Iris pigment epithelial cell (primary cell): Measurements from ENCODE around the gene FOSB.
"Not testable (repeated sequence)": the region's sequence is repeated elsewhere in the genome, so short reads cannot be mapped to it uniquely, and the experiment has no call there.

ENCODE experiments used
- DNase-seq: peaks from one replicate; pipeline ENCODE4 v3.0.0-alpha.2; 2011; ENCODE audit warnings: low read depth

Gene FOSB

DNA sequence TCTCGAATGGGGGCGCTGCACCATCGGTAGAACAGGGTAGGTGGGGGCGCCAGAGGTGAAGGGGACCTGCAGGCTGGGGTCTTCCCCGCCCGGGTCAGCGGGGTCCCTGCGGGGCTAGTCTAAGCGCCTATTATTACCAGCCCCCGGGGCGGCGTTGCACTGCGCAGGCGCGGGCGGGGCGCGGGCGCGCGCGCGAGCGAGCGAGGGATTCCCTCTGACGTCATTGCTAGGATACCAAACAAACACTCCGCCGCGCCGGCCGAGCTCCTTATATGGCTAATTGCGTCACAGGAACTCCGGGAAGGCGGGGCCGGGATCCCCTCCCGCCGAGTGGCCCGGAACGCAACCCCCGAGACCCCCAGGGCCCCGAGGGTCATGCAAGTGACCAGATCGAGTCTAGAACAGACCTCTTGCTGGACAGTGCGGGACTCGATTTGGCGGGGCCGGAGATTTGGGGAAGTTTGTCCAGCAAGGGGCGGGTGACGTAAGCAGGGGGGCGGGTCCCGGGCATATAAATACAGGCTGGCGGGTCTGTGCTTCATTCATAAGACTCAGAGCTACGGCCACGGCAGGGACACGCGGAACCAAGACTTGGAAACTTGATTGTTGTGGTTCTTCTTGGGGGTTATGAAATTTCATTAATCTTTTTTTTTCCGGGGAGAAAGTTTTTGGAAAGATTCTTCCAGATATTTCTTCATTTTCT, at the start of gene FOSB:
FOSB (plus strand) TSS at position 541 of the 703 bp plus-strand sequence. CDS start 591 bp downstream, outside the sequence.
- peak; percentile 89 for DNase-seq

DNA sequence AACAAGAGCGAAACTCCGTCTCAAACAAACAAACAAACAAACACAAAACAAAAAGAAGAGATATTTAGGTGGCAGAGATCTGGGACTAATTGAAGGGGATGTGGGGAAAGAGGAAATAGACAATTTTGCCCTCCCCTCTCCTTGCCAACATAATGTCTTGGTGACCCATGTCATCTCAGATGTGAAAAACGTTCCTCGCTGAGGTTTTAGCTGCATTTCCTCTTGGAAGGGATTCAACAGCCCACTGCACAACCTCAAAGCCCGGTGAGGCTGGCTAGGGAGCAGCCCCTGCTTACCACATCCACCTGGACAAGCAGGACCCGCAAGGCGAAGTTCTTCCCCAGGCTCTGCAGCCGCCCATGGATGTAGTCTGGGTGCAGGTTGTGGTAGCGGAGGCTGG, 49.0 kb upstream of the FOSB start:
- no peak for DNase-seq

DNA sequence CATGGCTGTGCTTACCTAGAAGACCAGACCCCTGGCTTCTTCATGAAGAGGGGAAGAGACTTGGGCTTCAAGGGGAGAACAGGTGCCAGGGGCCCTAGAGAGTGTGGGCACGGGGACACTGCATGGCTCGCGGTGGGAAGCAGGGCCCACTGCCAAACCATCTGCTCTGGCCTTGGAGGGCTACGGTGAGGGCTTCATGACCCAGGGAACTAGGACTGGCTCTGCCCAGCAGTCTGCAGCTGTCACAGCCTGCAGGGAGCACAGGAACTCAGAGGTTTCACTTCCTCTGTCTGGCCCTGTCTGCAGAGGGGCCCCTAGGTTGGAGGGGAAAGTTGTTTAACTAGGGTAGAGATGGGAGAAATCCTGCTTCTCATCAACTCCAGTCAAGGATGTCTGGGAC, 48.4 kb upstream of the FOSB start:
- no peak for DNase-seq

DNA sequence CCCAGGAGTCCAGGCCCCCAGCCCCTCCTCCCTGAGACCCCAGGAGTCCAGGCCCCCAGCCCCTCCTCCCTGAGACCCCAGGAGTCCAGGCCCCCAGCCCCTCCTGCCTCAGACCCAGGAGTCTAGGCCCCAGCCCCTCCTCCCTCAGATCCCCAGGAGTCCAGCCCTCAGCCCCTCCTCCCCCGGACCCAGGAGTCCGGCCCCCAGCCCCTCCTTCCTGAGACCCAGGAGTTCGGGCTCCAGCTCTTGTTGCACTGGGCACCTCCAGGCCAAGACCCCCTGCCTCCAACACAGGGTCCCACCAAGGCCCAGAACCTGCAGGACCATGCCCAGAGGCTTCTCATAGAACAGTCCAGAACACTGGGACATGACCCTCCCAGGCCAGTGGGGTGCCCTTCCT, 47.9 kb upstream of the FOSB start:
- no peak for DNase-seq

DNA sequence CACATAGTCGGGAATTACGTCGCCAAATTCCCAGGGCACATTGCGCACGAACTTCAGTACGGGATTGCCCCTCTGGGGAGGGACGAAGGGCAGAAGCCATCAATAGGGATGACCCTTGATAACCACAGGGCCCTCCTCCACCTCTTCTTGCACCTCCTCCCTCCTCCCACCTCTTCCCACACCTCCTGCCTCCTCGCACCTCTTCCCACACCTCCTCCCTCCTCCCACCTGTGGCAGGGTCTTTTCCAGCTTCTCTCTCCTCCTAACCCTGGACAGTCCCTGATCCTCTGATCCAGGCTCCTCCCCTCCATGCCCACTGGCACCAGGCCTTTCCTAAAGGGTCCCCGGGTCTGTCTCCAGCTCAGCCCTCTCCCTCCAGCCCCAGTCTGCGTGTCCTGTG, 47.4 kb upstream of the FOSB start:
- DNase-seq: no peak

DNA sequence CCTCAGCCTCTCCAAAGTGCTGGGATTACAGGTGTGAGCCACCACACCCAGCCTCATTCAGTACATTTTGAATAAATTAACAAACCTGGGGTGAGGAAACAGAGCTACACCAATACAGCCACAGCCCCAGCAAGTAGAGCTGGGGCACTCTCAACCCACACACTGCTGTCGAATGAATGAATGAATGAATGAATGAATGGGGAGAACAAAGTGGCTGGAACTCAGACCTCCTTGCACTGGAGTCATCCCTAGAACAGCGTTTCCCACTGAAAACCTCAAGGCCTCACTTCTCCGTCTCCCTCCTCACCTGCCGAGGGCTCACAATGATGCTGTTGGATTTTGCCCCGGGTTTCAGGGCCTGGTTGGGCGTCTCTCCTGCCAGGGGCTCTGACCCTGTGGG, 46.9 kb upstream of the FOSB start:
- DNase-seq: no peak

DNA sequence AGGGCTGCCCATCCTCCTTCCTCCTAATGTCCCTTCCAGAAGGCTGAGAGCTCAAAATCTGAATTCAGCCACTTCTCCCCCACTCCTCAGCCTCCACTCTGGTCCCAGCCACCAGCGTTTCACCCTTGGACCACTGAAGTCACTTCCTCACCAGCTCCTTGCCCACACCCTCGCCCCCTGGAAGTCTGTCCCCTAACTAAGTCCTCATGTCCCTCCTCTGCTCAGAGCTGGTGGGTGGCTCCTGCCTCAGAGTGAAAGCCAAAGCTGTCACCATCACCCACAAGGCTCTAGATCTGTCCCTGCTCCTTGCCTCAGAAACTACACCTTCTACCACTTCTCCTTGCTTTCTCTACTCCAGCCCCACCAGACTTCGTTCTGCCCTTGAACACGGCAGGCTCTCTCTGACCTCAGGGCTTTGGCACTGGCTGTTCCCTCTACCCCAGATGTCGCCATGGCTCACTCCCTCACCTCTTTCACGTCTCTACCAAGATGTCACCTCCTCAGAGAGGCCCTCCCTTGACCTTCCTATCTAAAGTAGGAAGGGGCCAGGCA, 45.8 kb upstream of the FOSB start:
- DNase-seq: no peak

DNA sequence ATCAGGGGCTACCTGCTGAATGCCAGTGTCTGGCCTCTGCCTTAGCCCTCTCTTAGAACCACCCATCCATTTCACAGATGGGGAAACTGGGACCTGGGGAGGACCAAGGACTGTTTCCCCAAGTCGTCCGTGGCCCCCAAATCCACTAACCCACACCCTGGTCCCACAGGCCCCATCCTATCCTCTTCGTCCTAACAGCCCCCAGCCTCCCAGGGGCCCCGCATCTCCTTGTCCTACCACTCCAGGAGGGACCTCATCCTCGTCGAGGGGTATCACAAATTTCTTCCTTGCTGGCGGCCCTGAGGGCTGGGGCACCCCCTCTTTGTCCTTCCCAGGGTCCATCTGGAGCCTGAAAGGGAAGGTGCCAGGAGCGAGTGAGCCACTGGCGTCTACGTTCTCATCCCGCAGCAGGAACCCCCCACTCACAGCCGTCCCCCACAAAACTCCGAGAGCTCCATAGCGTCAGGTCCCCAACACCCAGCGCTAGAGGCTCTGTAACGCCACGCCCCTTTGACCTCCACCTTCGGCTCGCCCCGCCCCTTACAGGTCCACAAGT, 44.7 kb upstream of the FOSB start:
- no peak for DNase-seq

DNA sequence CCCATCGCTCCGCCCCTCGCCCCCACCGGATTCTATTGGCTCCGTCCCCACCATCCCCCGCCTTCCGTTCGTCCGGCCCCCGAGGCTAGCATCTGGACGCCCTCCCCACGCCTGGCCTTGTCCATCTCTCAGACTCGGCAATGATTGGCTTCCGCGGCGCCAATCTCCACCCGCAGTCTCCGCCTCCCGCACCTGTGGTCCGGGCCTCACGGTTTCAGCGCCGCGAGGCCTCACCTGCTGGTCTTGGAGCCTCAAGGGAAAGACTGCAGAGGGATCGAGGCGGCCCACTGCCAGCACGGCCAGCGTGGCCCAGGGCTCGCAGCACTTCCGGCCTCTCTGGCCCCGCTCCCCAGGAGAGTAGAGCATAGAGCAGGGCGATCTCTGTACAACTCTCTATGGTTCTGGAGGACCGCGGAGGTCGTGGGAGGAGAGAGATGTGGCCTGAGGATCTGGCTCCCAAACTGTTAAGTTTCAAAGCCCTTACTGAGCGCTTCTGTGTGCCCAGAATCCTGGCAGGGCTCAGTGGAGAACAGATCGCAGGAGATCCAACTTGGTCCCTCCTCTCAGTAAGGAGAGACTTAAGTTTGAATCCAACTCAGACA, 44.1 kb upstream of the FOSB start, which contains the start of gene ERCC1:
ERCC1 (minus strand) TSS at position 329 of the 602 bp plus-strand sequence. CDS start 543 bp downstream, outside the sequence.
- DNase-seq: peak; percentile 97

DNA sequence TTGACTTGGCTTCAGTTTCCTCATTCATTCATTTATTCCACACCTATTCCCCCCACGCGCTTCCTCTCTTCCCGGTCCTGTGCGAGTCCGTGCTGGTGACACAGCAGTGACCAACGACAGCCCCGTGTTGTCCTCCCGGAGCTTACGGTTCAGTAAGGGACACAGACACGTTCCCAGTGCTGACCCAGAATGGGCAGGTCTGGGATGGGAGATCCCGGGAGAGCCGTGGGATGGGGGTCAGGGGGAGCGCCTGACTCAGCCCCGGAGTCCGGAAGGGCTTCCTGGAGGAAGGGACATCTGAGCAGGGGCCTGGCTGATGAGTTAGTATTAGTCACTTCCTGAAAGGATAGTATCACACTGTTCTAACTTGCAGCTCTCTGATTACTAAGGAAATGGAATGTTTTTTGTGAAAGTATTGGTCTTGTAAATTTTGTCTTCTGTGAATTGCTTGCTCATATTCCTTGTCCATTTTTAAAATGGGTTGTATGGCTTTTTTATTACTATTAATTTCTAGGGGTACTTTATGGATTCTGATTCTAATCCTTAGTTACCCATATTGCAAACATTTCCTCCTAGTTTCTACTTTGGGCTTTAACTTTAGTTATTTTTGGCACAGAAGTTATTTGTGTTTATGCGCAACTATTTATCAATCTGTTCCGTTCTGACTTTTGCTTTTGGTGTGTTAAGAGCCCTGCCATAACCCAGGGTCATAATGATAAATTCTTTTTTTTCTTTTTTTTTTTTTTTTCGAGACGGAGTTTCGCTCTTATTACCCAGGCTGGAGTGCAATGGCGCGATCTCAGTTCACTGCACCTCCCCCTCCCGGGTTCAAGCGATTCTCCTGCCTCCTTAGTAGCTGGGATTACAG, 43.4 kb upstream of the FOSB start:
- DNase-seq: peak; percentile 96

DNA sequence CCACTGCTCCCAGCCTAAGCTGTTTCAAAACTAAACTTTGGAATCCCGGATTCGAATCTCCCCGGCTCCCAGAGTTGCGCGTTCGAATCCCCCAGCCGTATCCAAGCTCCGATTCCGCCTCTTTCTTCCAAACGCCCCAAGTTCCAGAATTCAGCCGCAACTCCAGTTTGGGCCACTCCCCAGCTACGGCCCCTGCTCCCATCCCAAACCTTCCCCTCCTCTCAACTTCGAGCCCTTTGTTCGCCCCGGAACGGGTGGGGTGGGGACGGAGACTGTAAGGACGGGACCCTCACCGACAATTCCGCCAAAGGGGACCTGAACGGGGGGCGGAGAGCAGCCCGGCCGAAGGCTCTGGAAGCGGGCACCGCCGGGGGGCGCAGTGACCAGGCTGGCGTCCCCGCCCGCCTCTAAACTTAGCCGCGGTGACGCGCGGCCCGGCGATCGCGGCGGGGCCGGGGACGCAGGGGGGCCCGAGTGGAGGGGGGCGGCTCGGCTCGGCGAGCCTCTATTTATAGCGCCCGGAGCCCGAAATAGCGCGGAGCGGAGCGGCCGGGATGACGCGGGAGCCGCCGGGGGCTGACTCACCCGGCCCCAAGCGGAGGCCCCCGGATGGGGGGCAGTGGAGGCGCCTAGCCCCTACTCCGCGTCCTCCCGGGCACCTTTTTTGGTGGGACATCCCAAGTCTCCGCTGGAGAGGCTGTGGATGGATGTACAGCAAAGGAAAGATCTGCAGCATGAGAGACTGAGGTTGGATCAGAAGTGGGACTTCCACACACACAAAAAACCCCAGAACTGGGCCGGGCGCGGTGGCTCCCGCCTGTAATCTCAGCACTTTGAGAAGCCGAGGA, 39.2 kb upstream of the FOSB start:
- DNase-seq: no peak

DNA sequence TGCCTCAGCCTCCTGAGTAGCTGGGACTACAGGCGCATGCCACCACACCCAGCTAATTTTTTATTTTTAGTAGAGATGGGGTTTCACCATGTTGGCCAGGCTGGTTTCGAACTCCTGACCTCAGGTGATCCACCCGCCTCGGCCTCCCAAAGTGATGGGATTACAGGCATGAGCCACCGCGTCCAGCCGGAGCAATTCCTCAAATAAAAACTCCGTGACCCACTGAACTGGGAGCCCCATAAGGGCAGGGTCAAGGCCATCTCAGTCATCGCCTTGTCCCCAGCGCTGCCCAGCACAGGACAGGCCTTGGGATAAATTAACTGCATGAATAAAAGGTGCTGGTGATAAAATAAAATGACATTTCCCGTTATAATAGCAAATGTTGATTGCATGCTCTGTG, 37.9 kb upstream of the FOSB start:
- not testable (repeated sequence) for DNase-seq

DNA sequence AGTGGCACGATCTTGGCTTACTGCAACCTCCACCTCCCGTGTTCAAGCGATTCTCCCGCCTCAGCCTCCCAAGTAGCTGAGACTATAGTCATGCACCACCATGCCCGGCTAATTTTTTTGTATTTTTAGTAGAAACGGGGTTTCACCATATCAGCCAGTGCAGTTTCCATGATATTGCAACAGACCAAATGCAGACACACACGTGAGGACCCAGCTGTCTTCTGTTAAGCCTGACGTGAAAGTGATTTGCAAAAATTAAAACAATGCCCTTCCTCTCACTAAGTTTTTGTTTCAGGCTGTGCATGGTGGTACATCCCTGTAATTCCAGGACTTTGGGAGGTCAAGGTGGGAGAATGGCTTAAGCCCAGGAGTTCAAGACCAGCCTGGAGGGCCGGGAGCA, 36.8 kb upstream of the FOSB start:
- peak; percentile 69 for DNase-seq

DNA sequence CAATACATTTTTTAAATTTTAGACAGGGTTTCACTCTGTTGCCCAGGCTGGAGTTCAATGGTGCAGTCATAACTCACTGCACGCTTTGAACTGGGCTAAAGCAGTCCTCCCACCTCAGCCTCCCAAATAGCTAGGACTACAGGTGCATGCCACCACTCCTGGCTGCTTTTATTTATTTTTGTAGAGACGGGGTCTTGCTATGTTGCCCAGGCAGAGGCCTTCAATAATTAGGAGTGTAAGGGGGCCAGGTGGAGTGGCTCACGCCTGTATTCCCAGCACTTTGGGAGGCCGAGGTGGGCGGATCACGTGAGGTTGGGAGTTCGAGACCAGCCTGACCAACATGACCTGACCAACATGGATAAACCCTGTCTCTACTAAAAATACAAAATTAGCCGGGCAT, 35.3 kb upstream of the FOSB start:
- not testable (repeated sequence) for DNase-seq

DNA sequence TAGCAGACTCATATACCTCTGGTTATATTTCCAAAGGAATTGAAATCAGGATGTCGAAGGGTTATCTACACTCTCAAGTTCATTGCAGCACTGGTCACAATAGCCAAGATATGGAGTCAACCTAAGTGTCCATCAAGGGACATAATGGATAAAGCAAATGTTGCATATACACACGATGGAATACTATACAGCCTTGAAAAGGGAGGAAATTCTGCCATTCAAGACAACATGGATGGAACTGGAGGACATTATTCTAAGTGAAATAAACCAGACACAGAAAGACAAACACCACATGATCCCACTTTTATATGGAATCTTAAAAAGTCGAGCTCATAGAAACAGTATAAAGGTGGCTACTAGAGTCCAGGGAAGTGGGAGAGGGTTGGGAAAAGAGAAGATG, 30.5 kb upstream of the FOSB start:
- no peak for DNase-seq

DNA sequence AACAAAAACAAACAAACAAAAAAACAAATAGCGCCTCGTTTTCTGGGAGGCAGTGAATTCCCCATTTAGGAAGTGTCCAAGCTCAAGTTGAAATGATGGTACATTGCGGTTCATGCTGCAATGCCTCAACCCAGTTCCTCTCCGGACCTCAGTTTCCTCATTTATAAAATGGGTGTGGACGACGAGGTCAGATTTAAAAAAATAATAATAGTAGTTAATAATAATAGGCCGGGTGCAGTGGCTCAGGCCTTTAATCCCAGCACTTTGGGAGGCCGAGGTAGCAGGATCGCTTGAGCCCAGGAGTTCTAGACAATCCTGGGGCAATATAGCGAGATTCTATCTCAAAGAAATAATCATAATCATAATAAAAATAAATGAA, 28.6 kb upstream of the FOSB start:
- no peak for DNase-seq

DNA sequence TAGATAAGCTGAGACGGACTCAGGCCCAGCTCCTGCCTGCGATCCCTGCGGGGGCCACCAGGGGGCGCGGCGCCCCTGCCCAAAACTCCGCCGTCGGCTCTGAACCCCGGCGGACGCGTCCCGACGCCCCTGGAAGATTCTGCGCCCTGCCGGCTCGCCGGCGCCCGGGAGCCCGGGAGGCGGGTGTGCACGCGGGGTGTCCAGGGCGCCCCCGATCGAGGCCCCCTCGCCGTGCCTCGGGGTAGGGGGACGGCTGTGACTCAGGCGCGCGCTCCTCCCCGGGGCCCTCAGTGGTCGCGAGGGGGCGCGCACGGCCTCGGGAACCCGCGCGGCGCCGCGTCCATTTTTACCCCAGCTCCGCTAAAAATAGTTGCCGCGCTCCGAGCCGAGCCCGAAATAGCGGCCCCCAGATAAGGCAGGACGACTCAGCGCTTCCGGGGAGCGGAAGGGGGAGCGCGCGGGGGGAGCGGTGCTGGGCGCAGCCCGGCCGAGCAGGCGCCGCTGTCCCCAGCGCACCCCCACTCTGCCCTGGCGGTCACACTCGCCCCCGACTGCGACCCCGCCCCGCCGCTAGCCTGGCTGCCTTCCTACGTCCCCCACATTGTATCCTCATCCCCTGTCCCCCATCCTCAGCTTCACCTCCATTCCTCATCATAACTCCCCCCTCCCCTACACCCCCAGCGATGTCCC, 28.1 kb upstream of the FOSB start:
- DNase-seq: peak; percentile 78

DNA sequence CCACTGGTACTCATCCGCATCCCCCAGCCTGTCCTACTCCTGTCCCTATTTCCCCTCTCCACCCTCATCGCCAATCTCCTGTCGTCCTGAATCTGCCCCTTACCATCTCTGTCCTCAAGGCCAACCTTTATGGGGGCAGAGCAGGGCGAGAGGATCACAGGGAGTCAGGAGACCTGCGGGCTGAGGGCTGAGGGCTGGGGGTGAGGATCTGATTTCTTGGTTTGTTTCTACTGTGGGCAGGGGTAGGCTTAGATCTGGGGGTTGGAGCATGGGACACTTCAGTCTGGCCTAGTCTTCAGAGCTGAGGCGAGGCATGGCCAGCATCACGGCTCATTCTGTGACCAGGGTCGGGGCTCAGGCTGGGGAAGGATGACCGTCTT, 27.5 kb upstream of the FOSB start:
- DNase-seq: no peak

DNA sequence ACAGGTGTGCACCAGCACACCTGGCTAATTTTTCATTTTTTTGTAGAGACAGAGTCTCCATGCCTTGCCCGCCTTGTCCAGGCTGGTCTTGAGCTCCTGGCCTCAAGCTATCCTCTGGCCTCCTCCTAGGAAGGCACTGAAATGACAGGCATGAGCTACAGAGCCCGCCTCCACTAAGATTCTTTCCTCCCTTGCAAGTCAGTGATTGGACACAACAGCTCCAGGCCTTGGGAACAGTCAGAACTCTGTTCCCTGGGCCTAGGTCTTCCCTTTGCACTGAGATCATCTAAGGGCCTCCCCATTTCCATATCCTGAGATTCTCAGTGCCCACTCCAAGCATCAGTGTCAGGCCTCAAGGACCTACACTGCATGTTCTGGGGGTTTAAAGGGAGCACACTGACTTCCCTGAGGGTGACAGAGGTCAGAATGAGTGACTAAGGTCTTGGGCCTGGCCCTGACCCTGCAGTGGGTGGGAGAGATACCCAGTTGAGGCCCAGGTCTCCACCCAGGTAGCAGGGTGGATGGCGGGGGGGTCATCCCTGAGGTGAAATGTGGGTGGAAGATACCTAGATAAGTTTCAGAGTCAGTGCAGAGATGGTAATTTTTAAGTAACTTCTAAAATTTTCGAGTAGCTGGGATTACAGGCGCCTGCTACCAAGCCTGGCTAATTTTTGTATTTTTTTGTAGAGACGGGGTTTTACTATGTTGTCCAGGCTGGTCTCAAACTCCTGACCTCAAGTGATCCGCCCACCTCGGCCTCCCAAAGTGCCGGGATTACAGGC, 26.7 kb upstream of the FOSB start:
- DNase-seq: peak; percentile 67

DNA sequence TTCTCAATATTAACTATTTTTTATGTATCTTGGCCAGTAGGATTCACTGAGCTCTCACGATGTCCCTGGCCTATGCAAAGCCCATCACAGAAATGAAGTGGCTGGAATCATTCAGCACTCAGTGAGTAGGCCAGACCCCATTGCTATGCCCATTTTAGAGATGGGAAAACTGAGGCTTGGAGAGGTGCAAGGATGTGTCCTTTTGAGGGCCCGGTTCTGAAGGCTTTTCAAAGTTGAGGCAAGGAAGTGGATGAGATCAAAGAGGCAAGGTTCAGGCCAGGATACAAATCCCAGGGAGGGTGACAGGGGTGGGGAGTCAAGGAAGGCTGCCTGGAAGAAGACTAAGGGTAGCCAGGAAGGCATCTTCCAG, 25.4 kb upstream of the FOSB start:
- no peak for DNase-seq
